NCI-H524 treated with DMSO at 0.1 percent for 48 hours (cell line): ENCODE data around the gene TIE1.

Experiments
- DNase-seq: peaks from one replicate; lab custom pipeline; 2025; lab: John Stamatoyannopoulos, UW

TIE1 gene

DNA sequence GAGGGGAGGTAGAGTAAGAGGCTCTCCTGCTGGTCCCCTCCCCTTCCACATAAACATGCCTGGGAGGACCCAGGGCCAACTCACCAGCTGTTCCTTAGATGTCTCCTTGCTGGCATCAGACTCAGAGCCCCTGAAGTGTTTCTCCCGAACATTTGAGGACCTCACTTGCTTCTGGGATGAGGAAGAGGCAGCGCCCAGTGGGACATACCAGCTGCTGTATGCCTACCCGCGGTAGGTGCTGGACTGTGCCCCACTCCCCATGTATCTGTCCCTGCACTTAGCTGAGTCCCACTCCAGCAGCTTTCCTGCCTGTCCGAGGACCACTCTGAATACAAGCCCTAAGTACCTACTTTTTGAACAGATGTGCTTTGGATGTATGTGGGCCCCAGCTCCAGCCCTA, 37.2 kb downstream of the TIE1 start:
- DNase-seq = no peak

DNA sequence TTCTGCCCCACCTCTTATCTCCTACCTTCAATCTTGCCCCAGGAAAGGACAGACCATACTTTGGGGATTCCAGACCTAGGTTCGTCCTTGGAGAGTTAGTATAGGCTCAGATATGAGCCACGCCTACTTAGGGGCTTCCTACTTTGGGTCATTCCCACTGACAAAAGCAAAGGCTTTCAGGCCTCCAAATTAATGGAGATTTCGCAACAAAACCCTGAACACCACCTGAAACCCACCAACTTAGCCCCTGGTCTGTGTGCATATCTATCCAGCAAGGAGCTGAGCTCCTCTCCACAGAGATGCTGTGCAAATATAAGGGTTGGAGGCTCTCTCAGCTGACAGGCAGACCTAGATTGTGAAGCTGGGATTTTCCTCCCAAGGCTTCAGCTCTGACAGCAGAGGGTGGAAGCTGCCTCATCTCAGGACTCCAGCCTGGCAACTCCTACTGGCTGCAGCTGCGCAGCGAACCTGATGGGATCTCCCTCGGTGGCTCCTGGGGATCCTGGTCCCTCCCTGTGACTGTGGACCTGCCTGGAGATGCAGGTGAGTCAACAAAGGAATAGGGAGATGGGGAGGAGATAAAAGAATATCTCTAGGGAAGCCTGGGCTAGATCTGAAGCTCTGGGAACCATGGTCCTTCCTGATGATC, 38.9 kb downstream of the TIE1 start:
- DNase-seq = no peak

GRCh38 chr1:43340559-43340958, 39.8 kb downstream of the TIE1 start:
- no peak for DNase-seq

DNA sequence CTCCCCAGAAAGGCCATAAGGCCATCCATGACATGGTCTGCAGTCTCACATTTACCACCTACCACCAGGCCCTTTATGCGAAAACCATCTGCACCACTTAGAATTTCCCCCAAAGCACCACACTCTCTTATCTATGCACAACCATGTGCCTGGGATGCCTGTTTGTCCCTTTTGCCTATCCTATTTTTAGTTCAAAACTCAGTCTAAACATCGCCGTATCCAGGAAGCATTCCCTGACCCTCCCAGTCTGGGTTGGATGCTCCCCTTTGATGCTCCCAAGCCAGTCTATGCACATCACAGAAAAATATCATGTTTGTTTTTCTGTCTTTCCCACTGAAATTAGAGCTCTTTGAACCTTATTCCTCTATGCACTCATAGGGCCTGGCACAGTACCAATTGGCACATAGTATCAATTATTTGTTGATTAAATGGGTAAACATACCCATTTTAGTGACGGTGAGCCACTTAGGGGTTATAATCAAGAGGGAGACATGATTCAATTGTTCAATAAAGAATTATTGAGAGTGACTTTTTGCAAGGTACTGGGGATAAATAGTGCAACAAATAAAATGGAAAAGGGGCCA, 43.6 kb downstream of the TIE1 start:
- DNase-seq = no peak

DNA sequence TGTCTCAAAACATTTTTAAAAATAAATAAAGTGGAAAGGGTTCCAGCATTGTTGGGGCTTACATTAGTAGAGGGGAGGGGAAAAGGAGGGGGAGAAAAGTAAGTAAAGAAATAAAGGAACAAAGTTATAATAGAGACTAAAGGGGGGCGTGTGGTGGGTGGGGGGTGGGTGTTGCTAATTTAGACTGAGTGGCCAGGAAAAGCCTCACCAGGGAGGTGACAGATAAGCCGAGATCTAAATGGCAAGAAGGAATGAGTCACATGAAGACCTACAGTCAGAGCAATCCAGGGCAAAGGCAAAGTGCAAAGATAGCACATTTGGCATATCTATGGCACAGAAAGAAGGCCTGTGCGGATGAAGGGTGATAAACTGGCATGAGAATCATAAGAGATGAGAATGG, 44.3 kb downstream of the TIE1 start:
- DNase-seq = no peak

- DNase-seq = no peak
These were observed 45.9 kb downstream of the TIE1 start for GRCh38 chr1:43346636-43347035.

GRCh38 chr1:43348343-43348808, 47.6 kb downstream of the TIE1 start:
- no peak for DNase-seq

DNA sequence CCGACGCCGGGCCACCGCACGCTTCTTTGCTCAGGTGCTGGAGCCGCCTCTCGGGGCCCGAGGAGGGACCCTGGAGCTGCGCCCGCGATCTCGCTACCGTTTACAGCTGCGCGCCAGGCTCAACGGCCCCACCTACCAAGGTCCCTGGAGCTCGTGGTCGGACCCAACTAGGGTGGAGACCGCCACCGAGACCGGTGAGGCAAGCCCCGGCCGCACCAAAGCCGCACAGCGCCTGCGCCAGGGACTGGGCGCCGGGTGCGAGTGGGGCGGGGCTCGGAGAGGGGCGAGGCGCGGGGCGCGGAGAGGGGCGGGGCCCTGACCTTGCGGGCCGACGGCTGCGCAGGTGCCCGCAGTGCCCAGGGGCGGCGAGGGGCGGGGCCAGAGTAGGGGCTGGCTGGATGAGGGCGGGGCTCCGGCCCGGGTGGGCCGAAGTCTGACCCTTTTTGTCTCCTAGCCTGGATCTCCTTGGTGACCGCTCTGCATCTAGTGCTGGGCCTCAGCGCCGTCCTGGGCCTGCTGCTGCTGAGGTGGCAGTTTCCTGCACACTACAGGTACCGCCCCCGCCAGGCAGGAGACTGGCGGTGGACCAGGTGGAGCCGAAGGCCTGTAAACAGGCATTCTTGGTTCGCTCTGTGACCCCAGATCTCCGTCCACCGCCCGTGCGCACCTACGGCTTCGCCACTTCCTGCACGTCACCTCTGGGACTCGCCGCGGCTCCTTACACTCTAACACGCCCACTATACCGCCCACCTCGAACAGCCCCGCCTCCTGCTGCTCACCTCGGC, 48.2 kb downstream of the TIE1 start:
- DNase-seq = no peak

DNA sequence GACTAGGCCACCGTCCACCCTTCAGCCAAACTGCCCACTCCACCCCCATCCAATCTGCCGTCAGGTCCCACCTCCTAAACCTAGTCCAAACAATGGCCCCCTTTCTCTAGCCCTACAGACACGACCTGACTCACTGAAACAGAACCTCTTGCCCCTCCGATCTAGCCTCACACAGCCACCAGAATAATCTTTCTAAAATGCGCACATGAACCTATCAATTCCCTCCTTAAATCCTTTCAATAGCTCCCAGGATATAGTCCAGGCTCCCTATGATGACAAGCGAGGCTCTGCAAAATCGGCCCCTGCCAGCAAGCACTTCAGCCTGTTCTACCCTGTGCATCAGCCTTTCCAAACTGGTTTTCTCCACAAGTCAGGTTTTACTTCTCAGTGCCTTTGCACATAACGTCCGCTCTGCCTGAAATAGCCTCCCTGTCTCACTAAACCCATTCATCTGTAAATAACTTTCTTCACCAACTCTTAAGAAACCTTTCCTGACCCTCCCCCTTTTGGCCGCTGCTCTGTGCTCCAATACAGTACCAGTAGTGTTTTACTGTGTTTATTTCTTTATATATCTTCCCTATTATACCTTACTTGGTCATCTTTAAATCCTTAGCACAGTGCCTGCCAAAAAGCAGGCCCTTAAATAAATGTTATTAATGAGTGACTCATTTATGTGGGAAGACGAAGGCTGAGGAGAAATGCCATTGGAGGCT, 49.0 kb downstream of the TIE1 start:
- no peak for DNase-seq

- DNase-seq = no peak
These were observed 50.2 kb downstream of the TIE1 start for GRCh38 chr1:43350976-43351375.

DNA sequence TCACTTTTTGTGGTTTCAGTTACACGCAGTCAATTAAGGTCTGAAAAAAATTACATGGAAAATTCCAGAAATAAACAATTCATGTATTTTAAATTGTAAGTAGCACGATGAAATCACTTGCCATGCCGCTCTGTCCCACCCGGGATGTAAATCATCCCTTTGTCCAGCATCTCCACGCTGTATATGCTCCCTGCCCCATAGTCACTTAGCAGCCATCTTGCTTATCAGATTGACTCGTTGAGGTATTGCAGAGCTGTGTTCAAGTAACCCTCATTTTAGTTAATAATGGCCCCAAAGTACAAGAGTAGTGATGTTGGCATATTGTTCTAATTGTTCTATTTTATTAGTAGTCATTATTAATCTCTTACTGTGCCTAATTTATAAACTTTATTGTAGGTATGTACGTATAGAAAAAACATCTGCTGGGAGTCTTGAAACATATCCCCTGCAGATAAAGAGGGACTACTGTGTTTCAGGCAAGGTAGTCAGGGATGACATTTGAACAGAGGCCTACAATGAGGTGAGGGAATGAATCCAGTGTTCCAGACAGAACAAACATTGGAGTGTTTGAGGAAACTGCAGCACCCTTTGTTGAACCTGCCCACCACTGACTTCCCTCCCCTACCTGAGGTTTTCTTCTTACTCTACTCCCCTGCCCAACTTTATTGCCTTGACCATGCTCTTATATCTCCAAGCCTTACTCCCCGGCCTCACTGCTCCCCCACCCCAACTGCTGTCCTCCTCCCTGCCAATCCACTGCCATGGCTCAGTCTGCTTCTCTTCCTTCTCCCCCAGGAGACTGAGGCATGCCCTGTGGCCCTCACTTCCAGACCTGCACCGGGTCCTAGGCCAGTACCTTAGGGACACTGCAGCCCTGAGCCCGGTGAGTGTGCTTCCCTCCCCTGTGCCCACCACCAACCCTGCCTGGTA, 50.9 kb downstream of the TIE1 start:
- no peak for DNase-seq

DNA sequence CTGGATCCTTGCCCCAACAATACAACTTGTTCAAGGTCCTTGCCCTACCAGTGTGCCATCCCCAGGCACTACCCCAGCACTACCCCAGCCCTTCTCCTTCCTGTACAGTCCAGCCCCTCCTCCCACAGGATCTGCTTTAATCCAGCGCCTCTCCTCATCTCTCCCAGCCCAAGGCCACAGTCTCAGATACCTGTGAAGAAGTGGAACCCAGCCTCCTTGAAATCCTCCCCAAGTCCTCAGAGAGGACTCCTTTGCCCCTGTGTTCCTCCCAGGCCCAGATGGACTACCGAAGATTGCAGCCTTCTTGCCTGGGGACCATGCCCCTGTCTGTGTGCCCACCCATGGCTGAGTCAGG, 51.5 kb downstream of the TIE1 start:
- no peak for DNase-seq

- DNase-seq = no peak
These were observed 52.1 kb downstream of the TIE1 start for GRCh38 chr1:43352881-43353280.

DNA sequence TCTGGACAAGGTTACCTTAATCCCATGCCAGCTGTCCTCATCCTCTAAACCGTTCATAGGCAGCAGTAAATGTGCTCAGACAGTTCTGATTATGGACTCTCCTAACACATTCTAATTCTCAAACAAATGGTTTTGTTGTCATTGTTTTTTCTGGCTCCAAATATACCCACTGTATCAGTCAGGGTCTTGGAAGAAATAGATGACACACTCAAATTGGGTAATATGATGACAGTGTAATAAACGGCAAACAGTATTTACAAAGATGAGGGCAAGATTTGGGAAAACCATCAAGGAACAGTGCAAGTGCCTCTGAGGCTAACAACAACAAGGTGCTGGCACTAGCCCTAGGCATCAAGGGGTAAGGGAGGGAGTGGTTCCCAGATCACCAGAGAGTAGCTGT, 53.7 kb downstream of the TIE1 start:
- no peak for DNase-seq

- no peak for DNase-seq
These were observed 54.2 kb downstream of the TIE1 start for GRCh38 chr1:43354936-43355335.

GRCh38 chr1:43357251-43357650, 56.5 kb downstream of the TIE1 start:
- no peak for DNase-seq

DNA sequence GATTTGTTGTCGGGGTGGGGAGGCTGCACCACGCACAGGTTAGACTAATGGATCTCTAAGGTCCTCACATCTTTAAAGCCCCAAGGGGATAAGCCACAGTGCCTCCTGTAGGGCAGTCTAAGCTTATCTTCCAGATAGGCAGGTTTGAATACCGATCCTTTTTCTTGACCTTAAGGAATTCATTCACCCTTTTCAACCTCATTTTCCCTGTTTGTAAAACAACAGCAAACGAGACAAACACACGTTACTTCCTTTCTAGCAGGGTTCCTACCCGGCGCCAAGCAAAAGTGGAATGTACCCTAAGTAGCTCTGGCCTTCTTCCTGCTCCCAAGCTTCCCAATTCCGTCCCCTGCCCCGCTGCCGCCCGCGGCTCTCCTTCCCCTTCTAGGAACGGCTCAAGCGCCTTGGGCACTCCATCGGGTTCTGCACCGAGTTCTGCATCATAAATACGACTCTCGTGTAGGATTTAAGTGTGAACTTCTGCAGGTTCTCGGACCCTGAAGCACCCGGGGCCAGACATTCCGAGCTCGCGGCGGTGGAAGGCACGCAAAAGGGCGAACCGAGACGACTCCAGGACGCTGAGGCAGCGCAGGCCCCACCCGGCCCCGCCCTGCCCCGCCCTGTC, 57.5 kb downstream of the TIE1 start:
- DNase-seq = no peak

GRCh38 chr1:43358746-43359693, 58.2 kb downstream of the TIE1 start, which contains the start of gene CDC20:
Gene CDC20 (plus strand): TSS chr1:43358981. CDS start chr1:43359216, 235 bp downstream.
- peak; percentile 90 for DNase-seq

DNA sequence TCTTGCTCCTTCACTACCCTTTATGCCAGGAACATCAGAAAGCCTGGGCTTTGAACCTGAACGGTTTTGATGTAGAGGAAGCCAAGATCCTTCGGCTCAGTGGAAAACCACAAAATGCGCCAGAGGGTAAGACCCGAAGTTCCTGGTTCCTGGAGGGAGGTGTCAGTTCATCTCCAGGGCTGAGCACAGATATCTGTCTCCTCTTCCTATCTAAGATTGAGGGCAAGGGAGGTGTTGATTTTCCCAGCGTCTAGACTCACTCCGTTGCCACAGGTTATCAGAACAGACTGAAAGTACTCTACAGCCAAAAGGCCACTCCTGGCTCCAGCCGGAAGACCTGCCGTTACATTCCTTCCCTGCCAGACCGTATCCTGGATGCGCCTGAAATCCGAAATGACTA, 58.9 kb downstream of the TIE1 start:
- DNase-seq = no peak

DNA sequence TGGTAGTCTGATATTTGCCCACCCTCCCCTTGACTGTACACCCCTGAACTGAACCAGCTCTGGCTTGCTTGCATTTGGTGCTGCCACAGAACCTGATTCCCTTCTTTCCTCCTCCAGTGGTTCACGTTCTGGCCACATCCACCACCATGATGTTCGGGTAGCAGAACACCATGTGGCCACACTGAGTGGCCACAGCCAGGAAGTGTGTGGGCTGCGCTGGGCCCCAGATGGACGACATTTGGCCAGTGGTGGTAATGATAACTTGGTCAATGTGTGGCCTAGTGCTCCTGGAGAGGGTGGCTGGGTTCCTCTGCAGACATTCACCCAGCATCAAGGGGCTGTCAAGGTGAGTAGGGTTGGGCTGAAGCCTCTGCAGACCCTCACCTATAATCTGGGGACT, 59.8 kb downstream of the TIE1 start:
- no peak for DNase-seq
